Activated CD4-positive, alpha-beta T cell treated with anti-CD3 and anti-CD28 coated beads for 36 hours (primary cell): ENCODE measurements around the gene RPRML. TPM values are rescaled to one million over a fixed set of nuclear protein-coding genes. Genes with fewer than 3 reads are reported as not detected.
"Not testable (repeated sequence)": the region's sequence is repeated elsewhere in the genome, so short reads cannot be mapped to it uniquely, and the experiment has no call there.

Source experiments
- ATAC-seq: fragments of 200-7000 bp; cut with Tn5 transposase; one replicate; pipeline ENCODE4 v1.10.0; 2021; ENCODE audit warnings: mild to moderate bottlenecking, moderate library complexity
- CTCF ChIA-PET: fragments of 350-600 bp; sonication (Branson Sonifier 250); formaldehyde crosslinking; loops from one replicate; lab custom pipeline; 2021; ENCODE audit warnings: antibody characterized with exemption; lab: Charles Lee
- POLR2A ChIA-PET: fragments of 350-600 bp; sonication (Branson Sonifier 250); formaldehyde crosslinking; loops from one replicate; lab custom pipeline; 2021; ENCODE audit warnings: antibody characterized with exemption, inconsistent platforms; lab: Charles Lee
- DNase-seq: peaks from one replicate; pipeline ENCODE4 v3.0.0-alpha.2; 2020
- H3K27ac Mint-ChIP-seq: one replicate; pipeline ENCODE4 v1.8.0; 2021; ENCODE audit warnings: mixed read lengths
- H3K27me3 Mint-ChIP-seq: one replicate; pipeline ENCODE4 v1.8.0; 2021; ENCODE audit warnings: mixed read lengths
- H3K36me3 Mint-ChIP-seq: one replicate; pipeline ENCODE4 v1.8.0; 2021; ENCODE audit warnings: low read depth, mixed read lengths
- H3K4me1 Mint-ChIP-seq: one replicate; pipeline ENCODE4 v1.8.0; 2021; ENCODE audit warnings: mixed read lengths
- H3K4me3 Mint-ChIP-seq: one replicate; pipeline ENCODE4 v1.8.0; 2021; ENCODE audit warnings: mild to moderate bottlenecking, moderate library complexity, mixed read lengths
- H3K9me3 Mint-ChIP-seq: one replicate; pipeline ENCODE4 v1.8.0; 2021; ENCODE audit warnings: low read depth, mixed read lengths
- intact Hi-C, 2 experiments: fragments of 100-400 bp; cut with DNase I in 1 of 2; cut with micrococcal nuclease in 1 of 2; formaldehyde crosslinking; loops; one replicate each; pipeline versions ENCODE4 v1.14.2 to v1.15.1; 2022 to 2024; cut with DNase I, micrococcal nuclease
- total RNA-seq, 2 experiments: library from RNA; stranded (reverse); gene quantifications; one replicate each; pipeline ENCODE4 v1.2.3, GENCODE V29; 2021

Gene RPRML
- total RNA-seq, 2 experiments from 2014 or later: not detected

- H3K27ac Mint-ChIP-seq: no peak overlapping the region
- ChIA-PET CTCF (no interaction called here), POLR2A (no interaction called here)
These were observed 10.8 kb upstream of the RPRML start for GRCh38 chr17:46989637-46990431.

GRCh38 chr17:46987927-46988326 is 8.9 kb upstream of the RPRML start:
- intact Hi-C loops, H3K27ac Mint-ChIP-seq, DNase-seq, H3K36me3 Mint-ChIP-seq, H3K27me3 Mint-ChIP-seq, POLR2A ChIA-PET, H3K4me3 Mint-ChIP-seq, ATAC-seq, H3K4me1 Mint-ChIP-seq, H3K9me3 Mint-ChIP-seq, CTCF ChIA-PET: not testable (repeated sequence)

More at GRCh38 chr17:46989637-46990431, 10.8 kb upstream of the RPRML start:
- DNase-seq: no peak
- no peak for ATAC-seq
- H3K9me3 Mint-ChIP-seq: no peaks in the 10 kb centered on the region
- H3K4me3 Mint-ChIP-seq: no peak overlapping the region
- H3K36me3 Mint-ChIP-seq: no peaks in the 10 kb centered on the region
- intact Hi-C loops: no loop called here
- H3K4me1 Mint-ChIP-seq: no peaks in the 10 kb centered on the region
- no peaks in the 10 kb centered on the region for H3K27me3 Mint-ChIP-seq

- DNase-seq (no peak), ATAC-seq (no peak)
- ChIA-PET POLR2A (no interaction called here), CTCF (no interaction called here)
- Mint-ChIP-seq H3K36me3 (no peaks in the 10 kb centered on the region), H3K4me1 (no peaks in the 10 kb centered on the region), H3K4me3 (no peak overlapping the region), H3K9me3 (no peaks in the 10 kb centered on the region), H3K27me3 (peaks cover under 1% of the 10 kb centered on the region), H3K27ac (no peak overlapping the region)
- intact Hi-C loops: no loop called here
These were observed 7.3 kb upstream of the RPRML start for GRCh38 chr17:46986366-46986765.

GRCh38 chr17:46984892-46985291 is 5.8 kb upstream of the RPRML start:
- intact Hi-C loops: no loop called here
- no peaks in the 10 kb centered on the region for H3K36me3 Mint-ChIP-seq
- CTCF ChIA-PET: no interaction called here

GRCh38 chr17:46984341-46984740 is 5.3 kb upstream of the RPRML start:
- no peak overlapping the region for H3K27ac Mint-ChIP-seq
- no peaks in the 10 kb centered on the region for H3K36me3 Mint-ChIP-seq
- no peak overlapping the region for H3K4me3 Mint-ChIP-seq
- peaks cover 16% of the 10 kb centered on the region for H3K27me3 Mint-ChIP-seq
- CTCF ChIA-PET: no interaction called here
- intact Hi-C loops: no loop called here
- POLR2A ChIA-PET: no interaction called here
- H3K4me1 Mint-ChIP-seq: peaks cover 2% of the 10 kb centered on the region
- no peak for DNase-seq
- no peak for ATAC-seq
- H3K9me3 Mint-ChIP-seq: no peaks in the 10 kb centered on the region

More at GRCh38 chr17:46984892-46985291, 5.8 kb upstream of the RPRML start:
- ATAC-seq: no peak
- POLR2A ChIA-PET: no interaction called here
- Mint-ChIP-seq H3K4me3 (no peak overlapping the region), H3K9me3 (no peaks in the 10 kb centered on the region), H3K4me1 (peaks cover 2% of the 10 kb centered on the region), H3K27ac (no peak overlapping the region), H3K27me3 (peaks cover 11% of the 10 kb centered on the region)
- no peak for DNase-seq

GRCh38 chr17:46983782-46984181 is 4.7 kb upstream of the RPRML start:
- intact Hi-C loops: no loop called here
- Mint-ChIP-seq H3K4me1 (peaks cover 2% of the 10 kb centered on the region), H3K4me3 (no peak overlapping the region), H3K27ac (no peak overlapping the region), H3K36me3 (no peaks in the 10 kb centered on the region), H3K9me3 (no peaks in the 10 kb centered on the region), H3K27me3 (peaks cover 17% of the 10 kb centered on the region)
- ChIA-PET POLR2A (no interaction called here), CTCF (no interaction called here)
- ATAC-seq: no peak
- DNase-seq: no peak

GRCh38 chr17:46982577-46982976 is 3.5 kb upstream of the RPRML start:
- CTCF ChIA-PET: interaction anchor here (1.0 kb wide), 1 partner anchor 9 kb away, joined by 3 read pairs; no protein-coding TSS in a partner anchor
- H3K27ac Mint-ChIP-seq: no peak overlapping the region
- no peaks in the 10 kb centered on the region for H3K9me3 Mint-ChIP-seq
- intact Hi-C loops: no loop called here
- H3K4me3 Mint-ChIP-seq: no peak overlapping the region
- no peaks in the 10 kb centered on the region for H3K36me3 Mint-ChIP-seq
- DNase-seq: no peak
- POLR2A ChIA-PET: no interaction called here
- H3K27me3 Mint-ChIP-seq: peaks cover 25% of the 10 kb centered on the region
- no peak for ATAC-seq
- H3K4me1 Mint-ChIP-seq: peaks cover 7% of the 10 kb centered on the region

GRCh38 chr17:46978489-46979146 is 435 bp downstream of the RPRML start:
- Mint-ChIP-seq H3K27me3 (peaks cover 41% of the 10 kb centered on the region), H3K4me1 (peaks cover 7% of the 10 kb centered on the region), H3K36me3 (no peaks in the 10 kb centered on the region), H3K27ac (no peak overlapping the region), H3K4me3 (peak overlapping the region; percentile 44), H3K9me3 (no peaks in the 10 kb centered on the region)
- ATAC-seq (peak; percentile 31), DNase-seq (peak; percentile 32)
- ChIA-PET CTCF (interaction anchor here (0.7 kb wide), 1 partner anchor 12 kb away, joined by 4 read pairs; no protein-coding TSS in a partner anchor), POLR2A (no interaction called here)
- intact Hi-C loops: no loop called here

- Mint-ChIP-seq H3K4me3 (peak overlapping the region; percentile 44), H3K27ac (peak overlapping the region; percentile 3), H3K36me3 (no peaks in the 10 kb centered on the region), H3K4me1 (peaks cover 7% of the 10 kb centered on the region), H3K27me3 (peaks cover 41% of the 10 kb centered on the region), H3K9me3 (no peaks in the 10 kb centered on the region)
- intact Hi-C loops: no loop called here
- ChIA-PET POLR2A (no interaction called here), CTCF (interaction anchor here (0.7 kb wide), 2 partner anchors 11 to 1952 kb away, joined by 3 to 4 read pairs; no protein-coding TSS in a partner anchor)
- no peak for ATAC-seq
- no peak for DNase-seq
These were observed 1.1 kb downstream of the RPRML start for GRCh38 chr17:46977750-46978488.

- intact Hi-C loops: no loop called here
- Mint-ChIP-seq H3K9me3 (no peaks in the 10 kb centered on the region), H3K27ac (no peak overlapping the region), H3K4me3 (no peak overlapping the region), H3K36me3 (no peaks in the 10 kb centered on the region), H3K4me1 (peaks cover 7% of the 10 kb centered on the region), H3K27me3 (peaks cover 41% of the 10 kb centered on the region)
- CTCF ChIA-PET: interaction anchor here (0.7 kb wide), 1 partner anchor 1952 kb away, joined by 3 read pairs; no protein-coding TSS in a partner anchor
- ATAC-seq: peak; percentile 34
- peak; percentile 21 for DNase-seq
- POLR2A ChIA-PET: no interaction called here
These were observed 1.7 kb downstream of the RPRML start for GRCh38 chr17:46977348-46977747.

- peaks cover 7% of the 10 kb centered on the region for H3K4me1 Mint-ChIP-seq
- ATAC-seq: no peak
- no peaks in the 10 kb centered on the region for H3K36me3 Mint-ChIP-seq
- H3K27me3 Mint-ChIP-seq: peaks cover 41% of the 10 kb centered on the region
- DNase-seq: no peak
- H3K27ac Mint-ChIP-seq: no peak overlapping the region
- no peak overlapping the region for H3K4me3 Mint-ChIP-seq
- CTCF ChIA-PET: no interaction called here
- intact Hi-C loops: no loop called here
- H3K9me3 Mint-ChIP-seq: no peaks in the 10 kb centered on the region
- POLR2A ChIA-PET: no interaction called here
These were observed 2.3 kb downstream of the RPRML start for GRCh38 chr17:46976626-46977270.
